GM12891 (cell line): ENCODE measurements around the gene AMER1.

ENCODE experiments used
- DNase-seq: peaks from one replicate; pipeline ENCODE4 v3.0.0; 2011; ENCODE audit warnings: low spot score; ENCODE audit not compliant: insufficient read length
- FAIRE-seq: peaks from 2 replicates; lab custom pipeline; 2011; peaks lifted over from hg19 to GRCh38; lab: Jason Lieb, UNC
- PAX5 ChIP-seq: IDR thresholded peaks from 2 replicates; pipeline ENCODE4 v1.6.1; 2011; ENCODE audit warnings: low read length, moderate library complexity, mild to moderate bottlenecking; ENCODE audit not compliant: insufficient read depth, severe bottlenecking
- POLR2A ChIP-seq: IDR thresholded peaks from 2 replicates; pipeline ENCODE4 v1.6.1; 2011; ENCODE audit warnings: low read depth, low read length, control low read depth
- POLR2AphosphoS5 ChIP-seq: IDR thresholded peaks from 2 replicates; pipeline ENCODE4 v1.6.1; 2011; ENCODE audit warnings: low read depth, low read length, control low read depth
- POU2F2 ChIP-seq: IDR thresholded peaks from 2 replicates; pipeline ENCODE4 v1.6.1; 2011; ENCODE audit warnings: low read depth, mild to moderate bottlenecking, control low read depth, low read length, moderate library complexity
- SPI1 ChIP-seq: IDR thresholded peaks from 2 replicates; pipeline ENCODE4 v1.6.1; 2011; ENCODE audit warnings: low read depth, low read length, control low read depth
- TAF1 ChIP-seq: IDR thresholded peaks from 2 replicates; pipeline ENCODE4 v1.6.1; 2011; ENCODE audit warnings: low read depth, low read length, control low read depth

The AMER1 gene

GRCh38 chrX:64202808-64203325 lies 2.6 kb downstream of the AMER1 start:
- FAIRE-seq (no peak), DNase-seq (no peak)
- TF ChIP-seq POLR2AphosphoS5 = no peak
- no peak for TF ChIP-seq POLR2A
- no peak for TF ChIP-seq TAF1
- no peak for TF ChIP-seq POU2F2
- TF ChIP-seq SPI1 = no peak
- no peak for TF ChIP-seq PAX5

GRCh38 chrX:64198036-64198435 lies 7.5 kb downstream of the AMER1 start:
- TF ChIP-seq PAX5 = no peak
- TF ChIP-seq POLR2AphosphoS5 = no peak
- TF ChIP-seq TAF1 = no peak
- no peak for TF ChIP-seq SPI1
- no peak for TF ChIP-seq POU2F2
- no peak for TF ChIP-seq POLR2A
- no peak for FAIRE-seq
- no peak for DNase-seq

GRCh38 chrX:64196606-64197005 lies 8.9 kb downstream of the AMER1 start:
- DNase-seq = no peak
- TF ChIP-seq POLR2A (no peak), TAF1 (no peak), POU2F2 (no peak), POLR2AphosphoS5 (no peak), SPI1 (no peak), PAX5 (no peak)
- FAIRE-seq = no peak

- no peak for TF ChIP-seq POLR2A
- TF ChIP-seq PAX5 = no peak
- no peak for TF ChIP-seq POLR2AphosphoS5
- TF ChIP-seq SPI1 = no peak
- TF ChIP-seq TAF1 = no peak
- TF ChIP-seq POU2F2 = no peak
- DNase-seq (no peak), FAIRE-seq (no peak)
Measured at GRCh38 chrX:64195862-64196261, 9.6 kb downstream of the AMER1 start.

GRCh38 chrX:64192673-64193072 lies 12.8 kb downstream of the AMER1 start:
- TF ChIP-seq PAX5 = no peak
- TF ChIP-seq SPI1 = no peak
- no peak for TF ChIP-seq TAF1
- no peak for TF ChIP-seq POLR2AphosphoS5
- no peak for TF ChIP-seq POLR2A
- no peak for TF ChIP-seq POU2F2
- DNase-seq (no peak), FAIRE-seq (no peak)

- DNase-seq (no peak), FAIRE-seq (no peak)
- no peak for TF ChIP-seq SPI1
- no peak for TF ChIP-seq POLR2A
- no peak for TF ChIP-seq TAF1
- TF ChIP-seq POU2F2 = no peak
- no peak for TF ChIP-seq PAX5
- no peak for TF ChIP-seq POLR2AphosphoS5
Measured at GRCh38 chrX:64192040-64192439, 13.5 kb downstream of the AMER1 start.

- no peak for DNase-seq
- no peak for TF ChIP-seq POU2F2
- FAIRE-seq = no peak
Measured at GRCh38 chrX:64191281-64192010, 14.1 kb downstream of the AMER1 start.

- FAIRE-seq (no peak), DNase-seq (no peak)
- no peak for TF ChIP-seq TAF1
- TF ChIP-seq SPI1 = no peak
- no peak for TF ChIP-seq POU2F2
- TF ChIP-seq POLR2A = no peak
- TF ChIP-seq PAX5 = no peak
- TF ChIP-seq POLR2AphosphoS5 = no peak
Measured at GRCh38 chrX:64190136-64190740, 15.3 kb downstream of the AMER1 start.

- DNase-seq (no peak), FAIRE-seq (no peak)
- TF ChIP-seq POU2F2 (no peak), POLR2A (no peak), PAX5 (no peak), TAF1 (no peak)
Measured at GRCh38 chrX:64188901-64189300, 16.6 kb downstream of the AMER1 start.

GRCh38 chrX:64187762-64188150 lies 17.8 kb downstream of the AMER1 start:
- TF ChIP-seq POU2F2 = no peak
- TF ChIP-seq SPI1 = no peak
- no peak for TF ChIP-seq TAF1
- no peak for TF ChIP-seq PAX5
- no peak for TF ChIP-seq POLR2A
- TF ChIP-seq POLR2AphosphoS5 = no peak
- DNase-seq = no peak
- no peak for FAIRE-seq
